Measurements from ENCODE around the gene IRGQ.
"Not testable (repeated sequence)": the region's sequence is repeated elsewhere in the genome, so short reads cannot be mapped to it uniquely, and the experiment has no call there.

IRGQ gene

GRCh38 chr19:43595999-43596841 lies at the start of gene IRGQ, which contains the start of gene ZNF576:
Gene IRGQ, minus strand, starts transcription at chr19:43596134. Its CDS starts 796 bp downstream, at chr19:43595338.
Gene ZNF576, plus strand, starts transcription at chr19:43596595. Its CDS starts 514 bp downstream, at chr19:43597109.
- H3K4me3 Mint-ChIP-seq, result peak within 1 kb of the TSS; percentile 94
- H3K9me3 Mint-ChIP-seq, result no peaks in the 10 kb centered on the region
- DNase-seq (ENCODE audit: low spot score in 2 of 2) (peak; percentile 99), ATAC-seq (replicated peaks; ENCODE audit: extremely low read depth, poor library complexity, severe bottlenecking) (peak; percentile 67)
- H3K27me3 Mint-ChIP-seq, result no peaks in the 10 kb centered on the region
- H3K27ac Mint-ChIP-seq (ENCODE audit: low read depth), result peak within 1 kb of the TSS; percentile 99
- H3K36me3 Mint-ChIP-seq (ENCODE audit: insufficient read depth), result peaks cover 30% of the 10 kb centered on the region
- H3K4me1 Mint-ChIP-seq, result peaks cover 54% of the 10 kb centered on the region

- H3K27ac Mint-ChIP-seq (ENCODE audit: low read depth), result no peak overlapping the region
- DNase-seq (ENCODE audit: low spot score in 2 of 2) (no peak), ATAC-seq (replicated peaks; ENCODE audit: extremely low read depth, poor library complexity, severe bottlenecking) (no peak)
- H3K9me3 Mint-ChIP-seq, result no peaks in the 10 kb centered on the region
- H3K27me3 Mint-ChIP-seq, result peaks cover 21% of the 10 kb centered on the region
- no peak overlapping the region for H3K4me3 Mint-ChIP-seq
- peaks cover 7% of the 10 kb centered on the region for H3K4me1 Mint-ChIP-seq
- H3K36me3 Mint-ChIP-seq (ENCODE audit: insufficient read depth), result peaks cover 9% of the 10 kb centered on the region
These were observed 48.2 kb upstream of the IRGQ start for GRCh38 chr19:43644181-43644580.

GRCh38 chr19:43643326-43643725 lies 47.4 kb upstream of the IRGQ start:
- DNase-seq (ENCODE audit: low spot score in 2 of 2) (no peak), ATAC-seq (replicated peaks; ENCODE audit: extremely low read depth, poor library complexity, severe bottlenecking) (no peak)
- peaks cover 13% of the 10 kb centered on the region for H3K4me1 Mint-ChIP-seq
- H3K4me3 Mint-ChIP-seq, result no peak overlapping the region
- H3K27ac Mint-ChIP-seq (ENCODE audit: low read depth), result no peak overlapping the region
- H3K36me3 Mint-ChIP-seq (ENCODE audit: insufficient read depth), result peaks cover 11% of the 10 kb centered on the region
- H3K9me3 Mint-ChIP-seq, result no peaks in the 10 kb centered on the region
- H3K27me3 Mint-ChIP-seq, result peaks cover 30% of the 10 kb centered on the region

- Mint-ChIP-seq H3K36me3 (ENCODE audit: insufficient read depth) (peaks cover 11% of the 10 kb centered on the region), H3K9me3 (no peaks in the 10 kb centered on the region), H3K4me1 (peaks cover 13% of the 10 kb centered on the region), H3K4me3 (no peak overlapping the region), H3K27me3 (peaks cover 38% of the 10 kb centered on the region), H3K27ac (ENCODE audit: low read depth) (no peak overlapping the region)
- ATAC-seq (replicated peaks; ENCODE audit: extremely low read depth, poor library complexity, severe bottlenecking), result no peak
- no peak for DNase-seq (ENCODE audit: low spot score in 2 of 2)
These were observed 46.6 kb upstream of the IRGQ start for GRCh38 chr19:43642531-43642930.

GRCh38 chr19:43641333-43641732 lies 45.4 kb upstream of the IRGQ start:
- no peak overlapping the region for H3K27ac Mint-ChIP-seq (ENCODE audit: low read depth)
- H3K9me3 Mint-ChIP-seq, result no peaks in the 10 kb centered on the region
- DNase-seq (ENCODE audit: low spot score in 2 of 2), result no peak
- H3K36me3 Mint-ChIP-seq (ENCODE audit: insufficient read depth), result peaks cover 8% of the 10 kb centered on the region
- H3K4me1 Mint-ChIP-seq, result peaks cover 13% of the 10 kb centered on the region
- H3K4me3 Mint-ChIP-seq, result peak overlapping the region; percentile 68
- H3K27me3 Mint-ChIP-seq, result peaks cover 50% of the 10 kb centered on the region
- ATAC-seq (replicated peaks; ENCODE audit: extremely low read depth, poor library complexity, severe bottlenecking), result no peak

- H3K27ac Mint-ChIP-seq (ENCODE audit: low read depth), result peak overlapping the region; percentile 56
- peaks cover 13% of the 10 kb centered on the region for H3K4me1 Mint-ChIP-seq
- H3K36me3 Mint-ChIP-seq (ENCODE audit: insufficient read depth), result peaks cover 6% of the 10 kb centered on the region
- peaks cover 56% of the 10 kb centered on the region for H3K27me3 Mint-ChIP-seq
- H3K9me3 Mint-ChIP-seq, result no peaks in the 10 kb centered on the region
- peak overlapping the region; percentile 68 for H3K4me3 Mint-ChIP-seq
- DNase-seq (ENCODE audit: low spot score in 2 of 2) (no peak), ATAC-seq (replicated peaks; ENCODE audit: extremely low read depth, poor library complexity, severe bottlenecking) (no peak)
These were observed 44.5 kb upstream of the IRGQ start for GRCh38 chr19:43640424-43640757.

- Mint-ChIP-seq H3K4me1 (peaks cover 13% of the 10 kb centered on the region), H3K27ac (ENCODE audit: low read depth) (peak within 1 kb of the TSS; percentile 56), H3K9me3 (no peaks in the 10 kb centered on the region), H3K27me3 (peaks cover 62% of the 10 kb centered on the region), H3K36me3 (ENCODE audit: insufficient read depth) (peaks cover 6% of the 10 kb centered on the region), H3K4me3 (peak within 1 kb of the TSS; percentile 78)
- DNase-seq (ENCODE audit: low spot score in 2 of 2) (peak; percentile 26 to 28), ATAC-seq (replicated peaks; ENCODE audit: extremely low read depth, poor library complexity, severe bottlenecking) (peak; percentile 83)
These were observed 43.8 kb upstream of the IRGQ start, which contains the start of gene CADM4 for GRCh38 chr19:43639519-43640423. Gene CADM4, minus strand, starts transcription at chr19:43639850. Its CDS starts 60 bp downstream, at chr19:43639790.

GRCh38 chr19:43638995-43639518 lies 43.1 kb upstream of the IRGQ start:
- peaks cover 63% of the 10 kb centered on the region for H3K27me3 Mint-ChIP-seq
- no peak for ATAC-seq (replicated peaks; ENCODE audit: extremely low read depth, poor library complexity, severe bottlenecking)
- peak overlapping the region; percentile 78 for H3K4me3 Mint-ChIP-seq

GRCh38 chr19:43638214-43638994 lies 42.5 kb upstream of the IRGQ start:
- no peak for ATAC-seq (replicated peaks; ENCODE audit: extremely low read depth, poor library complexity, severe bottlenecking)
- peaks cover 69% of the 10 kb centered on the region for H3K27me3 Mint-ChIP-seq
- no peak overlapping the region for H3K27ac Mint-ChIP-seq (ENCODE audit: low read depth)

More at GRCh38 chr19:43638995-43639518, 43.1 kb upstream of the IRGQ start:
- Mint-ChIP-seq H3K36me3 (ENCODE audit: insufficient read depth) (peaks cover 6% of the 10 kb centered on the region), H3K27ac (ENCODE audit: low read depth) (no peak overlapping the region), H3K4me1 (peaks cover 13% of the 10 kb centered on the region), H3K9me3 (no peaks in the 10 kb centered on the region)
- no peak for DNase-seq (ENCODE audit: low spot score in 2 of 2)

GRCh38 chr19:43636121-43636683 lies 40.3 kb upstream of the IRGQ start:
- H3K27ac Mint-ChIP-seq (ENCODE audit: low read depth), result no peak overlapping the region
- peaks cover 74% of the 10 kb centered on the region for H3K27me3 Mint-ChIP-seq
- DNase-seq (ENCODE audit: low spot score in 2 of 2), result no peak
- no peaks in the 10 kb centered on the region for H3K9me3 Mint-ChIP-seq
- H3K4me1 Mint-ChIP-seq, result peaks cover 13% of the 10 kb centered on the region
- ATAC-seq (replicated peaks; ENCODE audit: extremely low read depth, poor library complexity, severe bottlenecking), result no peak
- peaks cover 3% of the 10 kb centered on the region for H3K36me3 Mint-ChIP-seq (ENCODE audit: insufficient read depth)
- no peak overlapping the region for H3K4me3 Mint-ChIP-seq

More at GRCh38 chr19:43638214-43638994, 42.5 kb upstream of the IRGQ start:
- Mint-ChIP-seq H3K4me3 (peak overlapping the region; percentile 78), H3K4me1 (peaks cover 13% of the 10 kb centered on the region), H3K36me3 (ENCODE audit: insufficient read depth) (peaks cover 6% of the 10 kb centered on the region), H3K9me3 (no peaks in the 10 kb centered on the region)
- DNase-seq (ENCODE audit: low spot score in 2 of 2), result no peak

- Mint-ChIP-seq H3K27me3 (peaks cover 67% of the 10 kb centered on the region), H3K4me1 (peaks cover 11% of the 10 kb centered on the region)
- not testable (repeated sequence) for H3K36me3 Mint-ChIP-seq (ENCODE audit: insufficient read depth); H3K9me3 Mint-ChIP-seq; H3K4me3 Mint-ChIP-seq; ATAC-seq (replicated peaks; ENCODE audit: extremely low read depth, poor library complexity, severe bottlenecking); DNase-seq (ENCODE audit: low spot score in 2 of 2); H3K27ac Mint-ChIP-seq (ENCODE audit: low read depth)
These were observed 39.6 kb upstream of the IRGQ start for GRCh38 chr19:43635561-43635940.

All from central memory CD8-positive, alpha-beta T cell (primary cell).